GM23338 (cell line): ENCODE results near the gene CLSTN2. TPM values are rescaled to one million over a fixed set of nuclear protein-coding genes. Genes with fewer than 3 reads are reported as not detected.

ENCODE experiments used
- ATAC-seq: fragments of 200-7000 bp; cut with Tn5 transposase; 3 replicates; pipeline ENCODE4 v1.9.1; 2020
- DNase-seq: peaks from one replicate; pipeline ENCODE4 v3.0.0-alpha.2; 2015; ENCODE audit warnings: low spot score
- H2AFZ ChIP-seq: fragments of 200-600 bp; sonication (generic); 2 replicates; pipeline ENCODE4 v1.8.0; 2016; ENCODE audit warnings: antibody characterized with exemption, mild to moderate bottlenecking, moderate library complexity
- H3F3A ChIP-seq: fragments of 200-600 bp; sonication (generic); replicated peaks from 2 replicates; pipeline ENCODE4 v1.8.0; 2017; ENCODE audit warnings: antibody characterized with exemption, mixed run types, low read depth
- H3K27ac ChIP-seq: fragments of 200-600 bp; sonication (generic); 2 replicates; pipeline ENCODE4 v1.6.1; 2016; ENCODE audit warnings: low read depth
- H3K27me3 ChIP-seq: fragments of 200-600 bp; sonication (generic); 2 replicates; pipeline ENCODE4 v1.8.0; 2016; ENCODE audit warnings: mild to moderate bottlenecking, mixed run types, moderate library complexity; ENCODE audit not compliant: insufficient read depth
- H3K36me3 ChIP-seq: fragments of 200-600 bp; sonication (generic); 2 replicates; pipeline ENCODE4 v1.8.0; 2016; ENCODE audit warnings: mild to moderate bottlenecking; ENCODE audit not compliant: insufficient read depth
- H3K4me1 ChIP-seq: fragments of 200-600 bp; sonication (generic); 2 replicates; pipeline ENCODE4 v1.8.0; 2016; ENCODE audit warnings: mild to moderate bottlenecking, moderate library complexity; ENCODE audit not compliant: insufficient read depth
- H3K4me2 ChIP-seq: fragments of 200-600 bp; sonication (generic); 2 replicates; pipeline ENCODE4 v1.7.1; 2017; ENCODE audit warnings: mixed run types
- H3K4me3 ChIP-seq: fragments of 200-600 bp; sonication (generic); 2 replicates; pipeline ENCODE4 v1.6.1; 2016; ENCODE audit warnings: mixed run types
- H3K79me2 ChIP-seq: fragments of 200-600 bp; sonication (generic); replicated peaks from 2 replicates; pipeline ENCODE4 v1.8.0; 2017; ENCODE audit warnings: mild to moderate bottlenecking; ENCODE audit not compliant: insufficient read depth
- H3K9me2 ChIP-seq: fragments of 200-600 bp; sonication (generic); 2 replicates; pipeline ENCODE4 v1.8.0; 2017; ENCODE audit not compliant: insufficient read depth
- H4K20me1 ChIP-seq: fragments of 200-600 bp; sonication (generic); replicated peaks from 2 replicates; pipeline ENCODE4 v1.8.0; 2017; ENCODE audit warnings: mild to moderate bottlenecking; ENCODE audit not compliant: insufficient read depth
- H3K27ac Mint-ChIP-seq: 2 replicates; pipeline ENCODE4 v1.8.0; 2020; ENCODE audit warnings: inconsistent platforms, mild to moderate bottlenecking, moderate library complexity, mixed read lengths
- H3K27me3 Mint-ChIP-seq: 3 replicates; pipeline ENCODE4 v1.8.0; 2022; ENCODE audit warnings: low read depth, mild to moderate bottlenecking, moderate library complexity, mixed read lengths, inconsistent platforms; ENCODE audit not compliant: insufficient read depth, poor library complexity
- H3K36me3 Mint-ChIP-seq: 3 replicates; pipeline ENCODE4 v1.8.0; 2021; ENCODE audit warnings: low read depth, mild to moderate bottlenecking, inconsistent platforms, moderate library complexity, mixed read lengths
- H3K4me1 Mint-ChIP-seq: 3 replicates; pipeline ENCODE4 v1.8.0; 2020; ENCODE audit warnings: mild to moderate bottlenecking, inconsistent platforms, mixed read lengths
- H3K4me3 Mint-ChIP-seq: 3 replicates; pipeline ENCODE4 v1.8.0; 2021; ENCODE audit warnings: moderate library complexity, mild to moderate bottlenecking, inconsistent platforms, mixed read lengths
- H3K9me3 Mint-ChIP-seq: 3 replicates; pipeline ENCODE4 v1.8.0; 2020; ENCODE audit warnings: moderate library complexity, mild to moderate bottlenecking, inconsistent platforms, mixed read lengths
- CREB1 ChIP-seq: fragments of 250-450 bp; sonication (Bioruptor Pico); IDR thresholded peaks from 2 replicates; pipeline ENCODE4 v1.5.0; 2020; ENCODE audit warnings: low read depth, mild to moderate bottlenecking, moderate library complexity
- ETS1 ChIP-seq: IDR thresholded peaks from 2 replicates; pipeline ENCODE4 v1.6.1; 2016; ENCODE audit warnings: antibody characterized with exemption
- EZH2 ChIP-seq: fragments of 200-600 bp; sonication (generic); IDR thresholded peaks from one replicate; pipeline ENCODE4 v1.8.0; 2017; ENCODE audit warnings: antibody characterized with exemption, mild to moderate bottlenecking, low read depth; ENCODE audit not compliant: unreplicated experiment
- EZH2phosphoT487 ChIP-seq: fragments of 200-600 bp; sonication (generic); IDR thresholded peaks from one replicate; pipeline ENCODE4 v1.8.1; 2018; ENCODE audit warnings: antibody characterized with exemption; ENCODE audit not compliant: unreplicated experiment
- JUNB ChIP-seq: IDR thresholded peaks from one replicate; pipeline ENCODE4 v1.6.1; 2016; ENCODE audit warnings: antibody characterized with exemption; ENCODE audit not compliant: unreplicated experiment
- NANOG ChIP-seq: IDR thresholded peaks from 2 replicates; pipeline ENCODE4 v1.6.1; 2016; ENCODE audit warnings: antibody characterized with exemption, borderline replicate concordance
- POLR2AphosphoS5 ChIP-seq: IDR thresholded peaks from 2 replicates; pipeline ENCODE4 v1.6.1; 2016; ENCODE audit warnings: antibody characterized with exemption, low read depth
- STAT1 ChIP-seq: IDR thresholded peaks from one replicate; pipeline ENCODE4 v1.6.1; 2016; ENCODE audit warnings: antibody characterized with exemption; ENCODE audit not compliant: unreplicated experiment
- ZNF114 ChIP-seq: fragments of 250-450 bp; sonication (Bioruptor Pico); IDR thresholded peaks from 2 replicates; pipeline ENCODE4 v1.5.0; 2020; ENCODE audit warnings: mild to moderate bottlenecking, moderate library complexity
- ZNF331 ChIP-seq: fragments of 250-450 bp; sonication (Bioruptor Pico); IDR thresholded peaks from 2 replicates; pipeline ENCODE4 v1.5.0; 2020; ENCODE audit warnings: low read depth, mild to moderate bottlenecking, moderate library complexity
- ZNF462 ChIP-seq: fragments of 250-450 bp; sonication (Bioruptor Pico); IDR thresholded peaks from 2 replicates; pipeline ENCODE4 v1.5.0; 2020; ENCODE audit warnings: mild to moderate bottlenecking, moderate library complexity
- polyA plus RNA-seq: library from polyadenylated mRNA; unstranded; fragments of >200 nt; fragmentation: Nextera tagmentation; extraction: Ambion mirVana; gene quantifications from 2 replicates; pipeline ENCODE4 v1.2.1, GENCODE V29; 2016
- total RNA-seq: library from RNA; depleted of rRNA; stranded (reverse); fragments of >200 nt; shearing (Covaris generic); gene quantifications from 2 replicates; pipeline ENCODE4 v1.2.3, GENCODE V29; 2014
- TF ChIP-seq, protein P1 (sequence below): IDR thresholded peaks from one replicate; pipeline ENCODE4 v1.6.1; 2018; ENCODE audit warnings: antibody characterized with exemption; ENCODE audit not compliant: unreplicated experiment

Gene CLSTN2
- total and polyA plus RNA-seq, 2 experiments from 2014 or later = 0.11 to 0.83 TPM

DNA sequence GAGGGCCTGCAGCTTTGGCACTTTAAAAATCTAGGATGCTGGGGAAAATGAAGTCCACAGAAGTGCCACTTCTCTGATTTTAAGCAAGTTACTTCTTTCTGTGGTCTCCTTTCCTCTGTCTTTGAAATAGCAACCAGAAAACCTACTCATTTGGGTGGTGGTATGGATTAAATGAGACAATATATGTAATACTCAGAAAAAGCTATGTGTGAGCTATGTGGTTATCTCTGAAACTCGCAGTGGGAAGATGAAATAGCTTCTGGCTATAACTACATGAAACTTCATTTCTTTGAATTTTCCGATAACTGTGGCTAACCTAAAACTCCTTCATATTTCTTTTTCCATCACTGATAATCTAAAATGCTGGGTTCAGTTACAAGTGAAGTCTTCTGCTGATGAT lies 368.9 kb downstream of the CLSTN2 start:
- H3K4me2 ChIP-seq = no peak overlapping the region
- Mint-ChIP-seq H3K36me3 (peaks cover 7% of the 10 kb centered on the region), H3K27ac (no peak overlapping the region), H3K27me3 (peaks cover 4% of the 10 kb centered on the region), H3K9me3 (peaks cover 7% of the 10 kb centered on the region), H3K4me1 (peaks cover 21% of the 10 kb centered on the region), H3K4me3 (no peak overlapping the region)
- TF ChIP-seq CREB1 (CRISPR knock-in tag) = no peak
- TF ChIP-seq ZNF462 (CRISPR knock-in tag) = no peak
- no peak for TF ChIP-seq ZNF331 (CRISPR knock-in tag)
- TF ChIP-seq JUNB = no peak
- no peak for TF ChIP-seq ZNF114
- no peak for TF ChIP-seq ETS1
- TF ChIP-seq, protein P1, sequence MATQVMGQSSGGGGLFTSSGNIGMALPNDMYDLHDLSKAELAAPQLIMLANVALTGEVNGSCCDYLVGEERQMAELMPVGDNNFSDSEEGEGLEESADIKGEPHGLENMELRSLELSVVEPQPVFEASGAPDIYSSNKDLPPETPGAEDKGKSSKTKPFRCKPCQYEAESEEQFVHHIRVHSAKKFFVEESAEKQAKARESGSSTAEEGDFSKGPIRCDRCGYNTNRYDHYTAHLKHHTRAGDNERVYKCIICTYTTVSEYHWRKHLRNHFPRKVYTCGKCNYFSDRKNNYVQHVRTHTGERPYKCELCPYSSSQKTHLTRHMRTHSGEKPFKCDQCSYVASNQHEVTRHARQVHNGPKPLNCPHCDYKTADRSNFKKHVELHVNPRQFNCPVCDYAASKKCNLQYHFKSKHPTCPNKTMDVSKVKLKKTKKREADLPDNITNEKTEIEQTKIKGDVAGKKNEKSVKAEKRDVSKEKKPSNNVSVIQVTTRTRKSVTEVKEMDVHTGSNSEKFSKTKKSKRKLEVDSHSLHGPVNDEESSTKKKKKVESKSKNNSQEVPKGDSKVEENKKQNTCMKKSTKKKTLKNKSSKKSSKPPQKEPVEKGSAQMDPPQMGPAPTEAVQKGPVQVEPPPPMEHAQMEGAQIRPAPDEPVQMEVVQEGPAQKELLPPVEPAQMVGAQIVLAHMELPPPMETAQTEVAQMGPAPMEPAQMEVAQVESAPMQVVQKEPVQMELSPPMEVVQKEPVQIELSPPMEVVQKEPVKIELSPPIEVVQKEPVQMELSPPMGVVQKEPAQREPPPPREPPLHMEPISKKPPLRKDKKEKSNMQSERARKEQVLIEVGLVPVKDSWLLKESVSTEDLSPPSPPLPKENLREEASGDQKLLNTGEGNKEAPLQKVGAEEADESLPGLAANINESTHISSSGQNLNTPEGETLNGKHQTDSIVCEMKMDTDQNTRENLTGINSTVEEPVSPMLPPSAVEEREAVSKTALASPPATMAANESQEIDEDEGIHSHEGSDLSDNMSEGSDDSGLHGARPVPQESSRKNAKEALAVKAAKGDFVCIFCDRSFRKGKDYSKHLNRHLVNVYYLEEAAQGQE = no peak
- TF ChIP-seq STAT1 = no peak
- TF ChIP-seq POLR2AphosphoS5 = no peak
- TF ChIP-seq EZH2 = no peak
- no peak for TF ChIP-seq EZH2phosphoT487
- no peak for TF ChIP-seq NANOG
- 0 out of 2 replicates have a peak, but pooled peaks cover 4% of the 10 kb centered on the region for H3F3A ChIP-seq
- H3K27ac ChIP-seq = no peak overlapping the region
- H4K20me1 ChIP-seq = no peaks in the 10 kb centered on the region
- no peak overlapping the region for H2AFZ ChIP-seq
- peaks cover 20% of the 10 kb centered on the region for H3K4me1 ChIP-seq
- DNase-seq (no peak), ATAC-seq (no peak)
- H3K27me3 ChIP-seq = no peaks in the 10 kb centered on the region
- no peaks in the 10 kb centered on the region for H3K79me2 ChIP-seq
- no peak overlapping the region for H3K4me3 ChIP-seq
- H3K9me2 ChIP-seq = peaks cover 14% of the 10 kb centered on the region; the same call in 1 of the 2 replicates
- no peaks in the 10 kb centered on the region for H3K36me3 ChIP-seq
